Hepatic stellate cell (primary cell): Measurements from ENCODE around the gene DMD.
"Not testable (repeated sequence)": the region's sequence is repeated elsewhere in the genome, so short reads cannot be mapped to it uniquely, and the experiment has no call there.

Experiments
- DNase-seq: peaks from one replicate; pipeline ENCODE4 v3.0.0; 2011; ENCODE audit warnings: low spot score

The DMD gene

GRCh38 chrX:32614707-32615106, 596.6 kb downstream of the DMD start:
- DNase-seq = no peak

GRCh38 chrX:32599156-32599555, 612.2 kb downstream of the DMD start:
- no peak for DNase-seq

- no peak for DNase-seq
Measured at GRCh38 chrX:32598707-32599106, 612.6 kb downstream of the DMD start.

- no peak for DNase-seq
Measured at GRCh38 chrX:32597777-32598176, 613.6 kb downstream of the DMD start.

- DNase-seq = no peak
Measured at GRCh38 chrX:32592786-32593185, 618.6 kb downstream of the DMD start.

- DNase-seq = no peak
Measured at GRCh38 chrX:32591589-32591988, 619.8 kb downstream of the DMD start.

- no peak for DNase-seq
Measured at GRCh38 chrX:32582729-32583128, 628.6 kb downstream of the DMD start.

- no peak for DNase-seq
Measured at GRCh38 chrX:32576885-32577284, 634.5 kb downstream of the DMD start.

GRCh38 chrX:32572644-32573043, 638.7 kb downstream of the DMD start:
- no peak for DNase-seq

- DNase-seq = no peak
Measured at GRCh38 chrX:32571579-32571978, 639.8 kb downstream of the DMD start.

GRCh38 chrX:32562261-32562660, 649.1 kb downstream of the DMD start:
- no peak for DNase-seq

GRCh38 chrX:32545101-32545500, 666.2 kb downstream of the DMD start:
- no peak for DNase-seq

- no peak for DNase-seq
Measured at GRCh38 chrX:32538554-32538953, 672.8 kb downstream of the DMD start.

- DNase-seq = no peak
Measured at GRCh38 chrX:32533848-32534247, 677.5 kb downstream of the DMD start.

GRCh38 chrX:32532262-32532661, 679.1 kb downstream of the DMD start:
- no peak for DNase-seq

GRCh38 chrX:32530802-32531403, 680.4 kb downstream of the DMD start:
- peak; percentile 4 for DNase-seq

- DNase-seq = not testable (repeated sequence)
Measured at GRCh38 chrX:32528451-32528850, 682.9 kb downstream of the DMD start.

GRCh38 chrX:32525234-32525633, 686.1 kb downstream of the DMD start:
- no peak for DNase-seq

- no peak for DNase-seq
Measured at GRCh38 chrX:32524385-32524784, 687.0 kb downstream of the DMD start.

GRCh38 chrX:32520789-32521188, 690.6 kb downstream of the DMD start:
- DNase-seq = no peak

GRCh38 chrX:32514986-32515385, 696.4 kb downstream of the DMD start:
- no peak for DNase-seq

- DNase-seq = no peak
Measured at GRCh38 chrX:32501606-32502005, 709.7 kb downstream of the DMD start.

GRCh38 chrX:32496671-32497070, 714.7 kb downstream of the DMD start:
- DNase-seq = no peak

- no peak for DNase-seq
Measured at GRCh38 chrX:32495855-32496254, 715.5 kb downstream of the DMD start.

- no peak for DNase-seq
Measured at GRCh38 chrX:32489125-32489524, 722.2 kb downstream of the DMD start.
